Ovary (tissue), 9 donors: ENCODE data around the gene LMOD3. TPM values are rescaled to one million over a fixed set of nuclear protein-coding genes. Genes with fewer than 3 reads are reported as not detected.

Source experiments
- DNase-seq, 5 donors: peaks; one replicate each; pipeline ENCODE4 v3.0.0-alpha.2; 2019 to 2020
- H3K27ac ChIP-seq, 2 donors: fragments of 200-600 bp; one replicate each; pipeline versions ENCODE4 v1.5.1 to v1.8.0; 2019 to 2022
- H3K27me3 ChIP-seq: fragments of 200-600 bp; one replicate; pipeline ENCODE4 v1.8.0; 2022
- H3K36me3 ChIP-seq: fragments of 200-600 bp; sonication (generic); one replicate; pipeline ENCODE4 v1.5.1; 2019
- H3K4me1 ChIP-seq: one replicate; pipeline ENCODE4 v1.8.1; 2013; ENCODE audit warnings: mild to moderate bottlenecking, moderate library complexity; ENCODE audit not compliant: insufficient read depth
- H3K4me3 ChIP-seq: fragments of 200-600 bp; sonication (generic); one replicate; pipeline ENCODE4 v1.5.1; 2017
- H3K9me3 ChIP-seq, 2 donors: fragments of 200-600 bp in 1 of 2; sonication (generic) in 1 of 2; one replicate each; pipeline versions ENCODE4 v1.5.1 to v1.8.1; 2013 to 2019; ENCODE audit warnings: mild to moderate bottlenecking in 1 of 2, moderate library complexity in 1 of 2
- EP300 ChIP-seq: sonication (generic); formaldehyde crosslinking; IDR thresholded peaks from one replicate; pipeline ENCODE4 v1.6.1; 2017; ENCODE audit warnings: antibody characterized with exemption
- POLR2A ChIP-seq: fragments of 450-650 bp; IDR thresholded peaks from one replicate; pipeline ENCODE4 v1.6.1; 2017; ENCODE audit warnings: antibody characterized with exemption, mild to moderate bottlenecking, moderate library complexity
- WGBS, 3 donors: extraction: QIAGEN DNeasy Blood & Tissue Kit in 1 of 3; methylation state at CpG; one replicate each; pipeline versions ENCODE4 v1.1.5 to v1.1.7; 2013 to 2017; 5-methylcytosine and 5-hydroxymethylcytosine counted together
- intact Hi-C, 4 donors: fragments of 100-400 bp; cut with DNase I; formaldehyde crosslinking; loops; one replicate each; pipeline versions ENCODE4 v1.11.0 to v1.15.1; 2022 to 2023
- polyA plus RNA-seq, 2 donors: library from polyadenylated mRNA; stranded (reverse); fragments of 200-250 nt in 1 of 2; fragments of 350-450 nt in 1 of 2; fragmentation: Illumina TruSeq in 1 of 2; extraction: RNeasy Lipid Tissue Mini Kit (QIAGEN cat#74804) in 1 of 2; gene quantifications; one replicate each; pipeline ENCODE4 v1.2.3, GENCODE V29; 2013 to 2014
- total RNA-seq, 7 donors: library from RNA; depleted of rRNA in 2 of 7; stranded (reverse); fragments of >200 nt in 2 of 7; fragmentation: NEBNext Ultra II Directional in 3 of 7; extraction: Animal tissue kit (Norgen Biotek cat#: 25700) in 3 of 7; gene quantifications; one replicate each; pipeline versions ENCODE4 v1.1.0 to v1.2.4, GENCODE V29; 2016 to 2023
- TF ChIP-seq, protein P1 (sequence below), 3 donors: fragments of 450-650 bp in 2 of 3; fragments of 200-600 bp in 1 of 3; IDR thresholded peaks; one replicate each; pipeline versions ENCODE4 v1.5.1 to v1.8.0; 2016 to 2022; ENCODE audit warnings: antibody characterized with exemption in 3 of 3, mild to moderate bottlenecking in 1 of 3
- donor health status: DM: no; HTN: no; CAD: no; lungs with moderate emphysema.
- donor health status: DM: no; HTN: no; CAD: no.
- donor health status: Bipolar disorder and iron deficiency.
- donor health status: DM: yes; HTN: yes; CAD: no.
- donor health status: DM: no; HTN: no; CAD: no.
- donor health status: DM: yes; HTN: yes; CAD: no.

LMOD3 gene
- total and polyA plus RNA-seq, 9 donors, result 0.10 to 0.36 (median 0.13) TPM; not detected in 6

DNA sequence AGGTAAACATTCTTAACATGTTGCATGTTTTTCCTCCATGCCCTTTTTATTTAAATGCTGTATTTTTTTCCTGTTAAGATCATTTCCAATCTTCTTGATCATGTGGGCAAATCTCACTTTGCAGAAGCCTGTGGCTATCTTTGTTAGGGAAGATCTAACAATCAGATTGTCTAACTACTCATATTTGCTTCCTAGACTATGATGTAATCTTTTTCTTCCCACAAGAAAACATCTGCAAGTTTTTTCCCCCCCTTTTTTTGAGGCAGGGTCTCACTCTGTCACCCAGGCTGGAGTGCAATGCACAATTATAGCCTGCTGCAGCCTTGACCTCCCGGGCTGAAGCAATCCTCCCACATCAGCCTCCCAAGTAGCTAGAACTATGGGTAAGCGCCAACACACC, 15.0 kb upstream of the LMOD3 start:
- no peak overlapping the region for H3K27ac ChIP-seq
- H3K36me3 ChIP-seq, result no peaks in the 10 kb centered on the region
- TF ChIP-seq POLR2A, result no peak
- TF ChIP-seq, protein P1, sequence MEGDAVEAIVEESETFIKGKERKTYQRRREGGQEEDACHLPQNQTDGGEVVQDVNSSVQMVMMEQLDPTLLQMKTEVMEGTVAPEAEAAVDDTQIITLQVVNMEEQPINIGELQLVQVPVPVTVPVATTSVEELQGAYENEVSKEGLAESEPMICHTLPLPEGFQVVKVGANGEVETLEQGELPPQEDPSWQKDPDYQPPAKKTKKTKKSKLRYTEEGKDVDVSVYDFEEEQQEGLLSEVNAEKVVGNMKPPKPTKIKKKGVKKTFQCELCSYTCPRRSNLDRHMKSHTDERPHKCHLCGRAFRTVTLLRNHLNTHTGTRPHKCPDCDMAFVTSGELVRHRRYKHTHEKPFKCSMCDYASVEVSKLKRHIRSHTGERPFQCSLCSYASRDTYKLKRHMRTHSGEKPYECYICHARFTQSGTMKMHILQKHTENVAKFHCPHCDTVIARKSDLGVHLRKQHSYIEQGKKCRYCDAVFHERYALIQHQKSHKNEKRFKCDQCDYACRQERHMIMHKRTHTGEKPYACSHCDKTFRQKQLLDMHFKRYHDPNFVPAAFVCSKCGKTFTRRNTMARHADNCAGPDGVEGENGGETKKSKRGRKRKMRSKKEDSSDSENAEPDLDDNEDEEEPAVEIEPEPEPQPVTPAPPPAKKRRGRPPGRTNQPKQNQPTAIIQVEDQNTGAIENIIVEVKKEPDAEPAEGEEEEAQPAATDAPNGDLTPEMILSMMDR (IDR thresholded peaks at IDR 0.05), result no peak
- no peak for TF ChIP-seq EP300
- DNase-seq, result no peak
- H3K4me1 ChIP-seq, result no peaks in the 10 kb centered on the region
- no peaks in the 10 kb centered on the region for H3K9me3 ChIP-seq
- no peak overlapping the region for H3K4me3 ChIP-seq
- WGBS, 3 donors, result 64 to 66% (median 64%) methylated on average over 2 of the region's 2 CpGs
- intact Hi-C loops, result no loop called here
- H3K27me3 ChIP-seq, result no peaks in the 10 kb centered on the region

DNA sequence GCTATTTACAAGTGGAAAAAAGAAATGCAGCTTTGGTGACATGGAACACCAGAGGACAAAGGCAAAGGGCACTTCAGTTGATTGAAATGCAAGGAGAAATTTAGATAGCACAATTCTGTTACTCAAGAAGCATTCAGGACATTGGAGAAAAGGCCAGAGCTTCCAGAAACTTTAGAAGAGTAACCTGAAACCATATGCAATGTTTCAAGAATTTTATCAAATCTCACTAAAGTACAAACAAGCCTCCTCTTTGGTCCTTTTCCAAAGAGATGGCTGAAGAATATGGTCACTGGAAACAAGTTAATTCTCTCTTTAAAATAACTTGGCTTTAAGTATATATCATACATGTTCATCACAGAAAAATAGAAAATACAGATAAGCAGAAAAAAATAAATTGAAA, 14.6 kb upstream of the LMOD3 start:
- H3K36me3 ChIP-seq, result no peaks in the 10 kb centered on the region
- H3K27ac ChIP-seq, result no peak overlapping the region
- H3K27me3 ChIP-seq, result no peaks in the 10 kb centered on the region
- H3K9me3 ChIP-seq, result no peaks in the 10 kb centered on the region
- intact Hi-C loops, result no loop called here
- no peak for DNase-seq
- TF ChIP-seq, protein P1 (IDR thresholded peaks at IDR 0.05), result no peak
- TF ChIP-seq POLR2A (no peak), EP300 (no peak)
- no peaks in the 10 kb centered on the region for H3K4me1 ChIP-seq
- no peak overlapping the region for H3K4me3 ChIP-seq

DNA sequence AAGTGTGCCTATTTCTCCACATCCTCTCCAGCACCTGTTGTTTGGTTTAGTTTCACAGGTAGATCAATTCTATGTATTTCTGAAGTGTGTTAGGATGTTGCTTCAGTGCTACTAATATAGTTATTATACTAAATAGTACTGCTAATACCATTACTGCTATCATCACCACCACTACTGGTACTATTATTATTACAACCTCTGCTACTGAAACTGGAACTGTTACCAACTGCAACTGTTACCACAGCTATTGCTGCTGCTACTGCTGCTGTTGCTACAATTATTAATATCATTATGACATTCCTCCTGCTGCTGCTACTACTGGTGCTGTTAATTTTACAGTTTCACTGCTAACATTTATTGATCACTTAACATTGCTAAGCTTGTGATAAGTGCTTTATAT, 8.3 kb upstream of the LMOD3 start:
- intact Hi-C loops, result no loop called here
- H3K4me1 ChIP-seq, result no peaks in the 10 kb centered on the region
- H3K4me3 ChIP-seq, result no peak overlapping the region
- no peak overlapping the region for H3K27ac ChIP-seq
- H3K27me3 ChIP-seq, result no peaks in the 10 kb centered on the region
- no peak for DNase-seq
- H3K36me3 ChIP-seq, result no peaks in the 10 kb centered on the region
- TF ChIP-seq EP300 (no peak), POLR2A (no peak)
- TF ChIP-seq, protein P1 (IDR thresholded peaks at IDR 0.05), result no peak
- H3K9me3 ChIP-seq, result no peaks in the 10 kb centered on the region

DNA sequence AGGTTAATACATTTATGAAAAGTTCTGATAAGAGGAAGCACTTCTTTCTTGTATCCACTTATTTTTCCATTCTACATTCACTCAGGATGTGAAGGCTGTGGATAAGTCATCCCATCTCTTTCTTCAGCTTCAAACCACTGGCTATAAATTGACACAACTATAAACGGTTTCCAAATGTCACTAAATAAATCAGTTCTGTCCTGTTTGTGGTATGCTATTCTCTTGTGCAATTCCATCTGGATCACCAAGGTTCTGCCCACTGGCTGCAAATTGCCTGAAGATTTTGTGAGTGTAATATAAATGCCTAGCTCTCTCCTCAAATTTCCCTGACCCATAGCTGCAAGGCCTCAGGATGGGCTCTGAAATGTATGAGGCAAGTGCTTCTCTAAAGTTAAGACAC, 7.1 kb upstream of the LMOD3 start:
- 37 to 44% (median 39%) methylated on average over 1 of the region's 1 CpG for WGBS, 3 donors
- Histone ChIP-seq H3K9me3 (no peaks in the 10 kb centered on the region), H3K4me3 (no peak overlapping the region), H3K4me1 (no peaks in the 10 kb centered on the region), H3K27ac (no peak overlapping the region), H3K36me3 (no peaks in the 10 kb centered on the region), H3K27me3 (no peaks in the 10 kb centered on the region)
- intact Hi-C loops, result no loop called here
- no peak for TF ChIP-seq POLR2A
- TF ChIP-seq, protein P1 (IDR thresholded peaks at IDR 0.05), result no peak
- TF ChIP-seq EP300, result no peak
- no peak for DNase-seq

DNA sequence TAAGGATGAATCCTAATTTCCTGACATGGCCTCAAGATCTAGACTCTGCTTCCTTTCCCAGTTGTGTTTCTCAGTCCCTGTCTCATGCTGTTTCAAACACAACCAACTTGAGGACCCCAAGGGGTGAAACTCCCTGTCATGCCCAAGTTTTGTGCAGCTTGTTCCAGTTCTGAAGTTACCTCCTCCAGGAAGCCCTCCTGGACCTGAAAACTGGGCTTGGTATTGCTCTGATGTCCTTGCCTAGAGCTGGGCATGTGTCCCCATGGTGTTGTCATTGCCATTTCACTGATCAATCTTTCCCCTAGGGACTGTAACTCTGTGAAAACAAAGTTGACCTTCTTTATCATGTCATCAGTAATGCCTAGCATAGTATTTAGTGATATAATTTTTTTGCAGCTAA, 6.1 kb upstream of the LMOD3 start:
- H3K27me3 ChIP-seq, result no peaks in the 10 kb centered on the region
- H3K36me3 ChIP-seq, result no peaks in the 10 kb centered on the region
- intact Hi-C loops, result no loop called here
- H3K4me1 ChIP-seq, result no peaks in the 10 kb centered on the region
- no peaks in the 10 kb centered on the region for H3K9me3 ChIP-seq
- H3K4me3 ChIP-seq, result no peak overlapping the region
- TF ChIP-seq EP300 (no peak), POLR2A (no peak)
- TF ChIP-seq, protein P1 (IDR thresholded peaks at IDR 0.05), result no peak
- no peak for DNase-seq
- H3K27ac ChIP-seq, result no peak overlapping the region
